GM12878 (cell line): ENCODE results near the gene ALDH1A3. TPM values are rescaled to one million over a fixed set of nuclear protein-coding genes. Genes with fewer than 3 reads are reported as not detected.

ENCODE experiments used
- ASH2L ChIP-seq: fragments of 300-600, 200-600 bp; sonication (generic); IDR thresholded peaks from 2 replicates; pipeline ENCODE4 v1.6.1; 2017; ENCODE audit warnings: low read depth, mild to moderate bottlenecking, borderline replicate concordance
- ETV6 ChIP-seq, 2 experiments: fragments of 450-650 bp in 1 of 2; IDR thresholded peaks in 1 of 2; conservative IDR thresholded peaks in 1 of 2; 2 replicates each; pipeline ENCODE4 v1.6.1; 2014; ENCODE audit warnings: antibody characterized with exemption in 1 of 2, borderline replicate concordance in 1 of 2, low read depth in 1 of 2, mild to moderate bottlenecking in 1 of 2, moderate library complexity in 1 of 2
- GABPA ChIP-seq: IDR thresholded peaks from 2 replicates; pipeline ENCODE4 v1.6.1; 2014; ENCODE audit warnings: antibody characterized with exemption, low read depth, mild to moderate bottlenecking, inconsistent platforms
- JUNB ChIP-seq: IDR thresholded peaks from 2 replicates; pipeline ENCODE4 v1.6.1; 2016; ENCODE audit warnings: antibody characterized with exemption, mild to moderate bottlenecking
- KLF5 ChIP-seq: fragments of 450-650 bp; IDR thresholded peaks from 2 replicates; pipeline ENCODE4 v1.6.1; 2014; ENCODE audit warnings: mild to moderate bottlenecking; ENCODE audit not compliant: partially characterized antibody
- SIN3A ChIP-seq: IDR thresholded peaks from 2 replicates; pipeline ENCODE4 v1.6.1; 2012; ENCODE audit warnings: low read depth, low read length, improper control_type of control experiment
- SPI1 ChIP-seq: IDR thresholded peaks from 2 replicates; pipeline ENCODE4 v1.6.1; 2011; ENCODE audit warnings: low read depth, mild to moderate bottlenecking, low read length, moderate library complexity, borderline replicate concordance; ENCODE audit not compliant: insufficient read depth
- SRF ChIP-seq, 2 experiments: IDR thresholded peaks; 2 replicates each; pipeline ENCODE4 v1.6.1; 2011; ENCODE audit warnings: low read depth in 2 of 2, low read length in 2 of 2, mild to moderate bottlenecking in 1 of 2, moderate library complexity in 1 of 2
- polyA plus RNA-seq, 11 experiments: library from polyadenylated mRNA; depleted of rRNA in 4 of 11; unstranded in 6 of 11; stranded (reverse) in 5 of 11; fragments of >200 nt; fragmentation: Nextera tagmentation in 4 of 11; fragmentation: Illumina TruSeq in 1 of 11; extraction: Ambion mirVana in 4 of 11; extraction: Trizol in 1 of 11; gene quantifications; 1 replicate in 1 of 11; 2 replicates in 10 of 11; pipeline versions ENCODE4 v1.2.1 to v1.2.3, GENCODE V29; 2011 to 2016; ENCODE audit warnings: inconsistent platforms in 2 of 11, missing spikeins in 2 of 11, low read depth in 1 of 11
- total RNA-seq, 4 experiments: library from RNA; depleted of rRNA in 3 of 4; stranded (reverse); fragments of >200 nt in 3 of 4; fragmentation: Illumina TruSeq in 1 of 4; extraction: Trizol in 1 of 4; gene quantifications; 2 replicates each; pipeline versions ENCODE4 v1.2.1 to v1.2.3, GENCODE V29; 2013 to 2021
- TF ChIP-seq, protein P1 (sequence below): IDR thresholded peaks from 2 replicates; pipeline ENCODE4 v1.6.1; 2012; ENCODE audit warnings: mild to moderate bottlenecking, low read depth, low read length
- TF ChIP-seq, protein P2 (sequence below): IDR thresholded peaks from 2 replicates; pipeline ENCODE4 v1.6.1; 2011; ENCODE audit warnings: borderline replicate concordance, low read depth, mild to moderate bottlenecking, moderate library complexity, low read length; ENCODE audit not compliant: insufficient read depth, poor library complexity, severe bottlenecking

ALDH1A3 gene
- total and polyA plus RNA-seq, 10 of the 15 experiments (the other 5 are each of a cell fraction or from before 2014, with no cell fraction given) = 0.06 to 0.69 (median 0.18) TPM

DNA sequence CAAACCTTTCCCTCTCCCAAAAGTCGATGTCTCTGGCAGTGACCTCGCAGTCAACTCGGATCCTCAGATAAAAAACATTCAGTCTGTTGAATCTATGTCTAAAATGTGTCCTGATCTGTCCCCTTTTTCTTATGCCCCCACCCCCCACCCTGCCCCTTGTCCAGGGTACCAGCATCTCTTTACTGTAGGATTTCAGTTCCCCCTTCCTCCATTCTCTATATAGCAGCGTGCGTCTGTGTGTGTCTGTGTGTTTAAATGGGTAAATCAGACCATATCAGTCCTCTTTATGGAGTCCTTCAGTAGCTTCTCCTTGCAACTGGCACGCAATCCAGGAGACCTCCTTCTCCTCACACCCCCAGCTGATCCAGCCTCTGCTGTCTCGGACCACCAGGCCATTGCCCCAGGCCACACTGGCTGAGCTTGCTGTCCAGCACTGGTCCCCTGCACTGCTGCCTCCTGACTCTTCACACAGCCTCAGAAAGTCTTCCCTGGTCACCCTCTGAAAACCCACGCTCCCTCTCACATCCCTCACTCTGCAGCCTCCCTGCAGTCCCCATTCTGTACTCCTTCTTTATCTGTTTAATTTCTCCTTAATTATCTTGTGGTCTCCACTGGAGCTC lies 41.0 kb downstream of the ALDH1A3 start (continued):
- TF ChIP-seq, protein P1, sequence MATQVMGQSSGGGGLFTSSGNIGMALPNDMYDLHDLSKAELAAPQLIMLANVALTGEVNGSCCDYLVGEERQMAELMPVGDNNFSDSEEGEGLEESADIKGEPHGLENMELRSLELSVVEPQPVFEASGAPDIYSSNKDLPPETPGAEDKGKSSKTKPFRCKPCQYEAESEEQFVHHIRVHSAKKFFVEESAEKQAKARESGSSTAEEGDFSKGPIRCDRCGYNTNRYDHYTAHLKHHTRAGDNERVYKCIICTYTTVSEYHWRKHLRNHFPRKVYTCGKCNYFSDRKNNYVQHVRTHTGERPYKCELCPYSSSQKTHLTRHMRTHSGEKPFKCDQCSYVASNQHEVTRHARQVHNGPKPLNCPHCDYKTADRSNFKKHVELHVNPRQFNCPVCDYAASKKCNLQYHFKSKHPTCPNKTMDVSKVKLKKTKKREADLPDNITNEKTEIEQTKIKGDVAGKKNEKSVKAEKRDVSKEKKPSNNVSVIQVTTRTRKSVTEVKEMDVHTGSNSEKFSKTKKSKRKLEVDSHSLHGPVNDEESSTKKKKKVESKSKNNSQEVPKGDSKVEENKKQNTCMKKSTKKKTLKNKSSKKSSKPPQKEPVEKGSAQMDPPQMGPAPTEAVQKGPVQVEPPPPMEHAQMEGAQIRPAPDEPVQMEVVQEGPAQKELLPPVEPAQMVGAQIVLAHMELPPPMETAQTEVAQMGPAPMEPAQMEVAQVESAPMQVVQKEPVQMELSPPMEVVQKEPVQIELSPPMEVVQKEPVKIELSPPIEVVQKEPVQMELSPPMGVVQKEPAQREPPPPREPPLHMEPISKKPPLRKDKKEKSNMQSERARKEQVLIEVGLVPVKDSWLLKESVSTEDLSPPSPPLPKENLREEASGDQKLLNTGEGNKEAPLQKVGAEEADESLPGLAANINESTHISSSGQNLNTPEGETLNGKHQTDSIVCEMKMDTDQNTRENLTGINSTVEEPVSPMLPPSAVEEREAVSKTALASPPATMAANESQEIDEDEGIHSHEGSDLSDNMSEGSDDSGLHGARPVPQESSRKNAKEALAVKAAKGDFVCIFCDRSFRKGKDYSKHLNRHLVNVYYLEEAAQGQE = 0 out of 2 replicates have a peak, but pooled peaks have one; percentile 61
- TF ChIP-seq ETV6 (conservative IDR thresholded peaks at IDR 0.05 in 1 of 2, IDR thresholded peaks at IDR 0.05 in 1 of 2; ENCODE audit: borderline replicate concordance in 1 of 2, low read depth in 1 of 2) = no peak
- no peak for TF ChIP-seq ASH2L
- peak; percentile 51; the same call in 1 of the 2 replicates for TF ChIP-seq SIN3A
- no peak for TF ChIP-seq SRF (IDR thresholded peaks at IDR 0.05; ENCODE audit: low read depth in 2 of 2, low read length in 2 of 2)
- no peak for TF ChIP-seq KLF5
- TF ChIP-seq, protein P2, sequence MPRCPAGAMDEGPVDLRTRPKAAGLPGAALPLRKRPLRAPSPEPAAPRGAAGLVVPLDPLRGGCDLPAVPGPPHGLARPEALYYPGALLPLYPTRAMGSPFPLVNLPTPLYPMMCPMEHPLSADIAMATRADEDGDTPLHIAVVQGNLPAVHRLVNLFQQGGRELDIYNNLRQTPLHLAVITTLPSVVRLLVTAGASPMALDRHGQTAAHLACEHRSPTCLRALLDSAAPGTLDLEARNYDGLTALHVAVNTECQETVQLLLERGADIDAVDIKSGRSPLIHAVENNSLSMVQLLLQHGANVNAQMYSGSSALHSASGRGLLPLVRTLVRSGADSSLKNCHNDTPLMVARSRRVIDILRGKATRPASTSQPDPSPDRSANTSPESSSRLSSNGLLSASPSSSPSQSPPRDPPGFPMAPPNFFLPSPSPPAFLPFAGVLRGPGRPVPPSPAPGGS = no peak
- TF ChIP-seq JUNB = no peak
- peak; percentile 71 for TF ChIP-seq SPI1
- no peak for TF ChIP-seq GABPA
- TF ChIP-seq, all 136 proteins: peak for 7
